Measurements from ENCODE around the gene CISH.

Gene CISH

DNA sequence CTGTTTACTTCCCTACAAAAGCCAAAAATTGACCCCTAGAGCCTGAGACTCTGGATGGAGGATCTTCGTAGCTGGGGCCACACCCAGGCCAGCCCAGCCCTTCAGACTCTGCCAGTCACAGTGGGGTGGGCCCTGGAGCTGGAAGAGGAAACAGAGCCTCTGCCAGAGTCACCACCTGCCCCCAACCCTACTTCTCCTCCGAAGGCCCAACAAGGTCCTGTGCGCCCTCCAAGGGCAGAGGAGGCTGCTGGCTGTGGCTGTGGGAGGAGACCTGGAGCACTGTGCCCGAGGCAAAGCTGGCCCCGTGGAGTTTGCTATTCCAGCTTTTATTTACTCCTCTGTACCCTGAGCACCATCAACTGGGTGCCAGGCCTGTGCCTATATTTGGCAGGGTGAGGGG lies 19.0 kb downstream of the CISH start:
- DNase-seq: no peak

- DNase-seq: no peak
These were observed 20.3 kb downstream of the CISH start for GRCh38 chr3:50591196-50591741.

GRCh38 chr3:50588759-50589433 lies 22.7 kb downstream of the CISH start:
- no peak for DNase-seq

DNA sequence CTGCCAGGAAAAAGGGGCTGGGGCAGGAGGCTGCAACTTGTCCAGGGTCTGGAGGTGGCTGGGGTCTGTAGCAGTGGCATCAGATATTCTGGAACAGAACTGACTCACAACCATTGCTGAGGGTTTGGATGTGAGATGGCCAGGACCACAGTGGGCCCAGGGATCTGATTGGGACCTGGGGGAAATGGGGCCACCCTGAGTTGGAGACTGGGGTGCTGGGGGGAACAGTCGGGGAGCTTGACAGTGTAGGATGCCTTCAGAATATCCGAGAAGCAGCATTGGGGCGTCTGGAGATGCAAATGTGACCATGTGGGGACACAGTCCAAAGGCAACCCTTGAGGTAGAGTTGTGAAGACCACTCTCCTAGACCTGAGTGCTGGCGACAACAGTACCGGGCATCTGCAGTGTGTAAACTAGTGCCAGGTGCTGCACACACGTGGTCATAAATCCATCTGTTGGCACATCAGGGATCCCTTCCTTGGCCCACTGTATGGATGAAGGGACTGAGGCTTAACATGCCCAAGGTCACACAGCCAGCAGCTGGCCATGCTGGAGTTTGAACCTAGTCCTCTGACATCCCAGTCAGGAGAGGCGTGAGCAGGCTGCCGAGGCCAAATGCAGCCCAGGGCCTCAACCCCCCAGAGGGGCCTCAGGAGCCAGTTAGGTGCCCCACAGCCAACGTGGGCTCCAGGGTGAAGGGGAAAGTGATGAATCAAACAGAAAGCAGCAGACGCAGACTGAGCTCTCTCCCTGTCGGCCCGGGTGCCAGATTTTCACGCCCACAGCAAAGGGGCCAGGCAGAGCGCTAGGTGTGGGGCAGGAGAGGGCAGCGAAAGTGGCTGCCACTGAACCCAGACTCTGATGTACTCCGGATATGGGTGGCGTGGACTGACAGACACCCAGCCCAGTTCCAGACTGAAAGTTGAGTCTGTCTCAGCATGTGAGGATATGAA lies 23.5 kb downstream of the CISH start:
- no peak for DNase-seq

GRCh38 chr3:50587373-50587772 lies 24.2 kb downstream of the CISH start:
- no peak for DNase-seq

DNA sequence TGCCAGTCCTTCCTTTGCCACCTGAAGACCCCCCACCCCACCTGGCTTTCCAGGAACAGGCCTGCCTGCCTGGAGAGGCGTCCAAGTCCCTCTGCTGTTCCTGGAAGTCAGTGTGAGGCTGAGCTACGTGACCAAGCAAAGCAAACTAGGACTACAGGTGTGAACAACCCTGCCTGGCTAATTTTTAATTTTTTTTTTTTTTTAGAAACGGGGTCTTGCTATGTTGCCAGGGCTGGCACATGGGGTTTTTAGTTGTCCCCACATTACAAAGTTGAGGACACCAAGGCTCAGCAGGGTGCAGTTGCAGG lies 24.9 kb downstream of the CISH start:
- DNase-seq: no peak

- DNase-seq: no peak
These were observed 25.4 kb downstream of the CISH start for GRCh38 chr3:50585919-50586762.

DNA sequence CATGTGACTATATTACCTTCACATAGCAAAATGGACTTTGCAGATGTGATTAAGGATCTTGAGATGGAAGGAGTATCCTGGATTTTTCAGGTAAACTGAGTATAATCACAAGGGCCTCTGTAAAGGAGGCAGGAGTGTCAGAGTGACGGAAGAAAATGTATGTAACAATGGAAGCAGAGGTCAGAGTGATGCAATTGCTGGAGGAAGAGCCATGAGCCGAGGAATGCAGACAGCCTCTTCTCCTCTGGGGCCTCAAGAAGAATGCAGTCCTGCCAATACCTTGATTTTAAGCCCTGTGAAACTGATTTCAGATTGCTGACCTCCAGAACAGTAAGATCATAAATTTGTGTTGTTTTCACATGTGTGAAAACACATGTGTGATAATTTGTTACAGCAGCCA lies 27.2 kb downstream of the CISH start:
- no peak for DNase-seq

DNA sequence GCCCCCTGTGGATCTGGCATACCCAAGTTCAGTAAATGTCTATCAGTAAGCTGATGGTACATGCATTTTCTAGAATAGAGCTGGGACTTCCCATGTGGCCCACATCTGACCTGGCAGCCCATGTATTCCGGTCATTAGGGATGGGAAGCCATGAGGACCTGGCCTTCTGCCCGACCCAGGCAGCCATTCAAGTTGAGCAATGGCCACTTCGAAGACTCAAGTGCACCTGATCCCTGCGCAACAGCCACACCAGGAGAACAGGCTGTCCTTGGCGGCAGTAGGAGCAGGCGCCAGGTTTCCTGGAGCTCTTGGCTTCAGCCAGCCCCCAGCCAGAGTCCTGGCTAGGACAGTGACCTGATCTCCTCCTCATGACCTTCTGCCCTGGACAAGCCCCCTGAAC lies 27.7 kb downstream of the CISH start:
- no peak for DNase-seq

GRCh38 chr3:50582083-50582482 lies 29.5 kb downstream of the CISH start:
- DNase-seq: no peak

GRCh38 chr3:50581459-50581842 lies 30.1 kb downstream of the CISH start:
- DNase-seq: no peak

GRCh38 chr3:50580683-50581458 lies 30.7 kb downstream of the CISH start:
- DNase-seq: no peak

GRCh38 chr3:50577348-50577747 lies 34.2 kb downstream of the CISH start:
- DNase-seq: no peak

DNA sequence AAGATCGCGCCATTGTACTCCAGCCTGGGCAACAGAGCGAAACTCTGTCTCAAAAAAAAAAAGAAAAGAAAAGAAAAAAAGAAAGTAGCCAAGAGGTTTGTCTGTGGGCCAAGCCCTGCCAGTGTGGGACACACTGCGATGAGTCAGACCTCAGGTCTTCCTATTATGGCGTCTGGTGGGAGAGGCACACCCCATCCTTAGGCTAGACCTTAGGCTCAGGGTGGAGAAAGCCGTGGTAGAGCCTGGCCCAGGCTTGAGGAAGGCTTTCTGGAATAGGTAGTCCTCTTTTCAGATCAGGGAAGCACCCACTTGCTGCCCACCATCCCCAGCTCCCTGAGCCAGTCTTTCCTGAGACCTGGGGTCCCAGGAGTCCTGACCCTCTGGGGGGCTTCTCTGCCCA lies 36.2 kb downstream of the CISH start:
- DNase-seq: no peak

GRCh38 chr3:50574444-50574831 lies 37.1 kb downstream of the CISH start:
- no peak for DNase-seq

DNA sequence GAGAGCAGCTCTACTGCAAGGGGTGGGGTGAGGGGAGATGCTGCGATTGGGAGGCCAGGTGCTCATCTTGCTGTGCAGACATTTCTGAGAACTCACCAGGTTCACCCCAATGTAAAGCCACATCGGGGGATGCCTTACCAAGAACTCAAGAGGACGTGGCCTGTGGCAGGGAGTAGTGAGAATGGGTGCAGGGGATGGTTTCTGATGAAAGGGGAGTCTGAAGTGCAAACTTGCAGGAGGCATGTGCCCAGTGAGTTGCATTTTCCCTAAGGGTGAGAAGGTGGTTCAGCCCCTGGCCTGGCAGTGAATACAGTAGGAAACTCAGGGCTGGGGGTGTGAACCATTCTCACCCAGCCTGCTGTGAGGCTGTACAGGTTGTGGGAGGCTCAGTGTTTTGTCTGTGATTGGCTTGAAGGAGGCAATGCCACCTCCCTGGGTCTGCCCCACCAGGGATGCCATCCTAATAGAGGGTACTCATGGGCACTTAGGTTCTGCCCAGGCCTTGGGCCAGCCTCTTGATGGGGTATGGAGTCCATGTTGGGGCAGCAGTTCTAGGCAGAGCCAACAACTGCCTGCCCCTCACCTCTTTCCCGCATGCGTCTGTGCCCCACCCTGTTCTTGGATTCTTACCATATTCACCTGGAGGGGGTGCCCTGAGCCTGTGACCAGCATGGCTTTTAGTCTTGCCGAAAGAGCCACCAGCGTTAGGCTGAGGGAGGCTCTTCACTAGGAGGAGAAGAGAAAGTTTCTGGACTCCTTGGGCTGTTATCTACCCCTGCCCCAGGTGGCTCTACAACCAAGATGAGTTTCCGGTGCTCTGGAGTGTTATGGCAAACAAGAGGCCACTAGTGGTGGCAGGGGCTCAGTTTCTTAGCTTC lies 37.8 kb downstream of the CISH start:
- no peak for DNase-seq

DNA sequence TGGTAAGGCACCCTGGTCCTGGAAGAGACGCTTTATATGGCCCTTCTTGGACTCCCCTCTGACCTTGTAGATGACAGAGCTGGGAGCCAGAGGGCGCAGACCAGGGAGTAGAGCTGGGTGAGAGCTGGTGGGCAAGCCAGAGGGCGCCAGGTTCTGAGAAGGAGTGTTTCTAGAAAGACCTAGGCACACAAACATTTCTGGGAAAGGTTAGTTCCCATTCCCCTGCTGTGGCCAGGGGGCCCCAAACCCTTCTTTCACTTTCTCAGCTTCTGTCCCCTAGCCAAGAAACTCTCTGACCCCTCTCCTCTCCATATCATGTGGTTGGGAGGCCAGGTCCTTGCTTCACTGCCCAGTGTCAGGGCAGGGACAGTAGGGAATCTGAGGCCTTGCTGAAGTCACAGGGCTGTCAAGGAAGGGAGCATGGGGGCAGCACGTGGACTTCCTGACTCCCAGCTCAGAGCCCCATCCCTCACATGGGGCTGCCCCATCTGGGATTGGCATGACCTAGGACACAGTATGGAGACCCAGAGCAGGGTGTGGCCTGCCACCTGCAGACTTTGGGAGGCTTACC lies 38.7 kb downstream of the CISH start:
- DNase-seq: no peak

GRCh38 chr3:50572158-50572557 lies 39.4 kb downstream of the CISH start:
- peak; percentile 35 for DNase-seq

GRCh38 chr3:50571486-50571885 lies 40.1 kb downstream of the CISH start:
- no peak for DNase-seq

GRCh38 chr3:50570508-50571279 lies 40.9 kb downstream of the CISH start:
- no peak for DNase-seq

Data from SHP77 treated with DMSO at 0.1 percent for 48 hours (cell line).